Left lung (tissue), 10 donors: Measurements from ENCODE around the gene LARGE1. TPM values are rescaled to one million over a fixed set of nuclear protein-coding genes. Genes with fewer than 3 reads are reported as not detected.

Experiments used
- ATAC-seq: fragments of 200-7000 bp; cut with Tn5 transposase; one replicate; pipeline ENCODE4 v1.9.1; 2020; ENCODE audit warnings: moderate library complexity
- DNase-seq, 4 donors: peaks; one replicate each; pipeline ENCODE4 v3.0.0-alpha.2; 2013 to 2020
- H3K27ac ChIP-seq, 2 donors: fragments of 200-600 bp; sonication (generic) in 1 of 2; one replicate each; pipeline versions ENCODE4 v1.5.0 to v1.8.0; 2020 to 2021
- H3K27me3 ChIP-seq, 2 donors: fragments of 200-600 bp; sonication (generic) in 1 of 2; one replicate each; pipeline versions ENCODE4 v1.5.0 to v1.8.0; 2020 to 2021
- H3K36me3 ChIP-seq, 2 donors: fragments of 200-600 bp; sonication (generic) in 1 of 2; one replicate each; pipeline versions ENCODE4 v1.5.0 to v1.8.0; 2020 to 2021
- H3K4me1 ChIP-seq, 2 donors: fragments of 200-600 bp; one replicate each; pipeline ENCODE4 v1.8.0; 2021
- H3K4me3 ChIP-seq, 2 donors: fragments of 200-600 bp; sonication (generic) in 1 of 2; one replicate each; pipeline versions ENCODE4 v1.5.0 to v1.8.0; 2020 to 2021; ENCODE audit warnings: mild to moderate bottlenecking in 1 of 2
- H3K9me3 ChIP-seq, 2 donors: fragments of 200-600 bp; sonication (generic) in 1 of 2; one replicate each; pipeline versions ENCODE4 v1.5.0 to v1.8.0; 2020 to 2021
- CTCF ChIP-seq, 2 donors: fragments of 200-600 bp; sonication (generic) in 1 of 2; IDR thresholded peaks; one replicate each; pipeline versions ENCODE4 v1.5.0 to v1.8.0; 2021; ENCODE audit warnings: antibody characterized with exemption in 2 of 2
- intact Hi-C, 2 donors: fragments of 100-400 bp; cut with DNase I; formaldehyde crosslinking; loops; one replicate each; pipeline versions ENCODE4 v1.11.2 to v1.14.2; 2022
- polyA plus RNA-seq, 6 donors: library from polyadenylated mRNA; unstranded; fragments of 120-200 nt; gene quantifications; one replicate each; pipeline ENCODE4 v1.2.1, GENCODE V29; 2013; ENCODE audit not compliant: insufficient read length in 6 of 6
- total RNA-seq, 2 donors: library from RNA; stranded (reverse); fragmentation: NEBNext Ultra II Directional; extraction: Animal tissue kit (Norgen Biotek cat#: 25700); gene quantifications; one replicate each; pipeline ENCODE4 v1.2.1, GENCODE V29; 2021
- donor health status: DM: no; HTN: yes; CAD: no.
- donor health status: DM: no; HTN: no; CAD: no.

Gene LARGE1
- total and polyA plus RNA-seq, 8 donors: 22.4 to 36.1 (median 33.2) TPM

GRCh38 chr22:33639588-33640254, 280.6 kb downstream of the LARGE1 start:
- H3K27me3 ChIP-seq: no peaks in the 10 kb centered on the region
- H3K4me3 ChIP-seq: no peak overlapping the region
- intact Hi-C loops: no loop called here
- no peaks in the 10 kb centered on the region for H3K4me1 ChIP-seq
- no peaks in the 10 kb centered on the region for H3K36me3 ChIP-seq
- no peak for TF ChIP-seq CTCF (IDR thresholded peaks at IDR 0.05)
- DNase-seq (no peak), ATAC-seq (no peak)
- H3K27ac ChIP-seq: no peak overlapping the region
- H3K9me3 ChIP-seq: peaks cover 0 to 32% of the 10 kb centered on the region in 2 donors

GRCh38 chr22:33635766-33636165, 284.5 kb downstream of the LARGE1 start:
- H3K9me3 ChIP-seq: peaks cover 0 to 32% of the 10 kb centered on the region in 2 donors
- no peaks in the 10 kb centered on the region for H3K36me3 ChIP-seq
- no peaks in the 10 kb centered on the region for H3K27me3 ChIP-seq
- intact Hi-C loops: no loop called here
- no peaks in the 10 kb centered on the region for H3K4me1 ChIP-seq
- ATAC-seq (no peak), DNase-seq (no peak)
- TF ChIP-seq CTCF (IDR thresholded peaks at IDR 0.05): no peak
- H3K27ac ChIP-seq: no peak overlapping the region
- H3K4me3 ChIP-seq: no peak overlapping the region

- no peak for DNase-seq
- no peaks in the 10 kb centered on the region for H3K36me3 ChIP-seq
- H3K4me1 ChIP-seq: no peaks in the 10 kb centered on the region
- TF ChIP-seq CTCF (IDR thresholded peaks at IDR 0.05): no peak
- no peak overlapping the region for H3K4me3 ChIP-seq
- peaks cover 0 to 25% of the 10 kb centered on the region in 2 donors for H3K9me3 ChIP-seq
- no peak overlapping the region for H3K27ac ChIP-seq
- no peaks in the 10 kb centered on the region for H3K27me3 ChIP-seq
- no peak for ATAC-seq
- intact Hi-C loops: no loop called here
Measured at GRCh38 chr22:33631777-33632176, 288.5 kb downstream of the LARGE1 start.

GRCh38 chr22:33625959-33626358, 294.3 kb downstream of the LARGE1 start:
- DNase-seq (no peak), ATAC-seq (no peak)
- peaks cover 0 to 16% of the 10 kb centered on the region in 2 donors for H3K9me3 ChIP-seq
- H3K27ac ChIP-seq: no peak overlapping the region
- no peaks in the 10 kb centered on the region for H3K36me3 ChIP-seq
- no peak overlapping the region for H3K4me3 ChIP-seq
- TF ChIP-seq CTCF (IDR thresholded peaks at IDR 0.05): no peak
- no peaks in the 10 kb centered on the region for H3K27me3 ChIP-seq
- intact Hi-C loops: no loop called here
- H3K4me1 ChIP-seq: no peaks in the 10 kb centered on the region

- Histone ChIP-seq H3K27me3 (no peaks in the 10 kb centered on the region), H3K4me3 (no peak overlapping the region), H3K36me3 (no peaks in the 10 kb centered on the region), H3K4me1 (no peaks in the 10 kb centered on the region), H3K27ac (no peak overlapping the region), H3K9me3 (peaks cover 0 to 15% of the 10 kb centered on the region in 2 donors)
- ATAC-seq (peak; percentile 50), DNase-seq (no peak)
- intact Hi-C loops: no loop called here
- no peak for TF ChIP-seq CTCF (IDR thresholded peaks at IDR 0.05)
Measured at GRCh38 chr22:33620085-33620484, 300.2 kb downstream of the LARGE1 start.
